Small intestine (tissue), 7 donors: ENCODE results near the gene GLB1L. TPM values are rescaled to one million over a fixed set of nuclear protein-coding genes. Genes with fewer than 3 reads are reported as not detected.
"Not testable (repeated sequence)": the region's sequence is repeated elsewhere in the genome, so short reads cannot be mapped to it uniquely, and the experiment has no call there.

Experiments used
- DNase-seq, 2 donors: peaks; one replicate each; pipeline versions ENCODE4 v3.0.0 to v3.0.0-alpha.2; 2013
- FAIRE-seq: peaks from 2 replicates; lab custom pipeline; 2012; peaks lifted over from hg19 to GRCh38; lab: Jason Lieb, UNC
- H3K27ac ChIP-seq, 3 donors: one replicate each; pipeline ENCODE4 v1.5.1; 2013; ENCODE audit warnings: low read length in 2 of 3, mild to moderate bottlenecking in 2 of 3, control low read depth in 1 of 3, inconsistent platforms in 1 of 3, low read depth in 1 of 3, moderate library complexity in 1 of 3
- H3K27me3 ChIP-seq, 3 donors: one replicate each; pipeline ENCODE4 v1.6.1; 2013; ENCODE audit warnings: low read length in 3 of 3, inconsistent platforms in 1 of 3; ENCODE audit not compliant: control insufficient read depth in 3 of 3, insufficient read depth in 3 of 3
- H3K36me3 ChIP-seq, 3 donors: one replicate each; pipeline ENCODE4 v1.6.1; 2013; ENCODE audit warnings: low read length in 3 of 3, inconsistent platforms in 1 of 3, low read depth in 1 of 3, mild to moderate bottlenecking in 1 of 3, moderate library complexity in 1 of 3; ENCODE audit not compliant: control insufficient read depth in 3 of 3, insufficient read depth in 2 of 3
- H3K4me1 ChIP-seq, 3 donors: one replicate each; pipeline ENCODE4 v1.6.1; 2013; ENCODE audit warnings: low read length in 2 of 3, inconsistent platforms in 1 of 3, low read depth in 1 of 3, mild to moderate bottlenecking in 1 of 3, moderate library complexity in 1 of 3; ENCODE audit not compliant: control insufficient read depth in 3 of 3, insufficient read depth in 2 of 3
- H3K4me3 ChIP-seq, 3 donors: one replicate each; pipeline ENCODE4 v1.5.1; 2013; ENCODE audit warnings: low read length in 3 of 3, control low read depth in 1 of 3, inconsistent platforms in 1 of 3, low read depth in 1 of 3, mild to moderate bottlenecking in 1 of 3, moderate library complexity in 1 of 3
- H3K9me3 ChIP-seq, 2 donors: one replicate each; pipeline ENCODE4 v1.6.1; 2013; ENCODE audit warnings: low read depth in 1 of 2, low read length in 1 of 2; ENCODE audit not compliant: control insufficient read depth in 2 of 2, insufficient read depth in 1 of 2
- WGBS, 3 donors: extraction: QIAGEN DNeasy Blood & Tissue Kit; methylation state at CpG; one replicate each; pipeline ENCODE4 v1.1.7; 2013; 5-methylcytosine and 5-hydroxymethylcytosine counted together
- polyA plus RNA-seq, 4 donors: library from polyadenylated mRNA; stranded (reverse) in 3 of 4; unstranded in 1 of 4; fragments of 200-250 nt in 3 of 4; fragments of 120-200 nt in 1 of 4; gene quantifications; one replicate each; pipeline versions ENCODE4 v1.2.1 to v1.2.3, GENCODE V29; 2013
- donor health status: healthy with polysubstance abuse.
- donor health status: control.
- donor health status: control.
- donor health status: Bipolar disorder and iron deficiency.
- donor health status: healthy.

GLB1L gene
- polyA plus RNA-seq, 4 donors, result 3.1 to 36.1 (median 4.3) TPM

- no peak for FAIRE-seq
- Histone ChIP-seq H3K4me1 (peaks cover 0 to 2% (median 0%) of the 10 kb centered on the region in 3 donors), H3K36me3 (peaks cover 2 to 19% (median 3%) of the 10 kb centered on the region in 3 donors), H3K4me3 (no peak overlapping the region), H3K9me3 (no peaks in the 10 kb centered on the region), H3K27ac (peak overlapping the region in 2 of 3 donors; percentile 19 to 21), H3K27me3 (no peaks in the 10 kb centered on the region)
- WGBS, 3 donors, result 48 to 57% (median 53%) methylated on average over 16 of the region's 16 CpGs
- DNase-seq, result peak in 1 of 2 donors; percentile 32
These were observed 44.5 kb upstream of the GLB1L start for GRCh38 chr2:219289537-219290361.

GRCh38 chr2:219289195-219289536 lies 43.9 kb upstream of the GLB1L start:
- no peak overlapping the region for H3K4me3 ChIP-seq
- no peaks in the 10 kb centered on the region for H3K27me3 ChIP-seq
- FAIRE-seq (no peak), DNase-seq (no peak)
- peaks cover 0 to 2% (median 0%) of the 10 kb centered on the region in 3 donors for H3K4me1 ChIP-seq
- H3K9me3 ChIP-seq, result no peaks in the 10 kb centered on the region
- WGBS, 3 donors, result 75 to 80% (median 79%) methylated on average over 6 of the region's 6 CpGs
- H3K27ac ChIP-seq, result no peak overlapping the region
- H3K36me3 ChIP-seq, result peaks cover 2 to 25% (median 3%) of the 10 kb centered on the region in 3 donors

- Histone ChIP-seq H3K27me3 (no peaks in the 10 kb centered on the region), H3K4me3 (no peak overlapping the region), H3K4me1 (no peaks in the 10 kb centered on the region), H3K9me3 (no peaks in the 10 kb centered on the region), H3K27ac (no peak overlapping the region), H3K36me3 (peaks cover 7 to 39% (median 7%) of the 10 kb centered on the region in 3 donors)
- WGBS, 3 donors, result 76 to 84% (median 83%) methylated on average over 10 of the region's 10 CpGs
- FAIRE-seq, result no peak
- no peak for DNase-seq
These were observed 42.5 kb upstream of the GLB1L start for GRCh38 chr2:219287580-219288265.

- H3K4me3 ChIP-seq, H3K27ac ChIP-seq, DNase-seq, FAIRE-seq, H3K9me3 ChIP-seq, H3K4me1 ChIP-seq, H3K27me3 ChIP-seq: not testable (repeated sequence)
- peaks cover 7 to 44% (median 9%) of the 10 kb centered on the region in 3 donors for H3K36me3 ChIP-seq
- WGBS, 3 donors, result 82 to 86% (median 84%) methylated on average over 6 of the region's 6 CpGs
These were observed 41.8 kb upstream of the GLB1L start for GRCh38 chr2:219287116-219287440.

GRCh38 chr2:219286436-219287115 lies 41.3 kb upstream of the GLB1L start:
- 79 to 85% (median 83%) methylated on average over 12 of the region's 12 CpGs for WGBS, 3 donors
- H3K27ac ChIP-seq, result no peak overlapping the region
- peaks cover 7 to 49% (median 9%) of the 10 kb centered on the region in 3 donors for H3K36me3 ChIP-seq
- DNase-seq (no peak), FAIRE-seq (no peak)
- no peak overlapping the region for H3K4me3 ChIP-seq
- H3K27me3 ChIP-seq, result no peaks in the 10 kb centered on the region
- H3K4me1 ChIP-seq, result no peaks in the 10 kb centered on the region
- H3K9me3 ChIP-seq, result no peaks in the 10 kb centered on the region

GRCh38 chr2:219285894-219286425 lies 40.7 kb upstream of the GLB1L start:
- no peak overlapping the region for H3K27ac ChIP-seq
- H3K9me3 ChIP-seq, result no peaks in the 10 kb centered on the region
- DNase-seq (no peak), FAIRE-seq (no peak)
- H3K4me3 ChIP-seq, result no peak overlapping the region
- 84 to 94% (median 92%) methylated on average over 17 of the region's 17 CpGs for WGBS, 3 donors
- peaks cover 0 to 2% (median 0%) of the 10 kb centered on the region in 3 donors for H3K4me1 ChIP-seq
- H3K27me3 ChIP-seq, result no peaks in the 10 kb centered on the region
- H3K36me3 ChIP-seq, result peaks cover 7 to 53% (median 9%) of the 10 kb centered on the region in 3 donors

- 90 to 96% (median 91%) methylated on average over 12 of the region's 12 CpGs for WGBS, 3 donors
- H3K4me1 ChIP-seq, result peaks cover 0 to 7% (median 0%) of the 10 kb centered on the region in 3 donors
- peaks cover 7 to 59% (median 9%) of the 10 kb centered on the region in 3 donors for H3K36me3 ChIP-seq
These were observed 40.1 kb upstream of the GLB1L start for GRCh38 chr2:219285373-219285735.

More at GRCh38 chr2:219285373-219285735, 40.1 kb upstream of the GLB1L start:
- H3K4me3 ChIP-seq, result no peak overlapping the region
- H3K9me3 ChIP-seq, result no peaks in the 10 kb centered on the region
- FAIRE-seq, result no peak
- DNase-seq, result no peak
- H3K27ac ChIP-seq, result no peak overlapping the region
- H3K27me3 ChIP-seq, result no peaks in the 10 kb centered on the region
